Measurements from ENCODE around the gene RIPOR3.
"Not testable (repeated sequence)": the region's sequence is repeated elsewhere in the genome, so short reads cannot be mapped to it uniquely, and the experiment has no call there.

Gene RIPOR3

DNA sequence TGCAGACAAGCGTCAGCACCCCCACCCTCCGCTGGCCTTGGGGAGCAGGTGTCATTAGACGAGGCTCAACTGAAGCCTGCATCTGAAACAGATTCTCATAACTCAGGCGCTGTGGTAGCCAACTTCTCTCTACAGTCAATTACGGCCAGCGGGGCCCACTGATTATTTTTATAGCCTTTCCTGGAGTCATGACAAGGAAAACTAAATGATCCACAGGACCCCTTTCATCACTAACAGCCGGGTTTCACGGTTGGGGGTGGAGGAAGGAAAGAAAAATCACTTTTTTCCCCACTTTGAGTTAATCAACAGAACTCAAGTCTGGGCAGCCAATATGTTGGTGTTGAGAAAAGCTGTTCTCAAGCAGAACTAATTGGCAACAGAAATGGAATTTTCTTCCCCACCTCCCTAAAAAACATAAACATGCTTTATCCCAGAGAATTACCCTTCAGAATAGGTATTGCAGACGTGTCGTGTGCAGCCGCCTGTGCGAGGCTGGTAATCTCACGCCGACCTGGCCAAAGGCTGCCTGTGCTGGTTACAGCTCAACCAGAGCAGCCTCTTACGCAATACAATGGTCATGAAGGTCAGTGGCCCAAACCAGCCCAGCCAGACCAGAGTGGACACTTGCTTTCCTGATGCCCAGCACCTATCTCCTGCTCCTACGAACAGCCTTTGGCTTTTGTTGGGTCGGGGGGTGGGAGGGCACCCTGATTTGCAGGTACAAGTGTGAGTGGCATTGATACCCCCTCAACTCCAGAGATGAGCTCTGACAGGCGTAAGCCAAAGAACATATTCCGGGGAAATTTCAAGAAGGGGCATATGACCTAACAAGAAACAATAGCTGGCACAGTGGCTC lies 11.0 kb downstream of the RIPOR3 start:
- no peak for DNase-seq (ENCODE audit: low spot score)

GRCh38 chr20:50679753-50680104 lies 11.6 kb downstream of the RIPOR3 start:
- DNase-seq (ENCODE audit: low spot score), result no peak

DNA sequence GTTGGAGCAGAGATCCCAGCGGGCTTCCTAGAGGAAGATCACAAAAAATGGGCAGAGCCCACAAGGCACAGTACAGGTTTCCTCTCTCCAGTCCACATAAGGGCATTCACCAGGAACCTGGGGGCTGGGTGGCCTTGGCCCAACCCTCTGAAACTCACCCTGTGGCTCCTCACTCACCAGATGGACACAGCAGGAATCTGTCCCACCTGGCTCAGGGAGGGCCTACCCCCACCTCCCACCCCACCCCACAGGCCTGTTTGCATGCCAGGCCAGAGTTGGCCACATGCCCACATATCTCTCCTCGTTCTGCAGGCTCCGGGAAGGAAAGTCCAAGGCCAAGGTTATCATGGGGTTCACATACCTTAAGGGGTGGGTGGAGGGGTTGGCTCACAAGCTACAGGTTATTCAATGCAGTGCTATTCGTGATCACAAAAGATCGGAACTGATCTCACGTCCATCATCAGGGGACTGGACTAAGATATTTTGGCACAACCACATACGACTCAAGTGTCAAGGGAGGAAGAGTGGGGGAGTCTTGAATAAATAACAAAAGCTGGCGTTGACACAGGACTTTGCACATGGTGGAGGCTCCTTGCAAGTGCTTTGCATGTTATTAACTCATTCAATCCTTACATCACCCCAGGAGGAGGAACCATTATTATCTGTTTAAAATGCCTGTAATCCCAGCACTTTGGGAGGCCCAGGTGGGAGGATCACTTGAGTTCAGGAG lies 13.0 kb downstream of the RIPOR3 start:
- no peak for DNase-seq (ENCODE audit: low spot score)

- no peak for DNase-seq (ENCODE audit: low spot score)
These were observed 14.5 kb downstream of the RIPOR3 start for GRCh38 chr20:50676858-50677257.

GRCh38 chr20:50676377-50676731 lies 15.0 kb downstream of the RIPOR3 start:
- DNase-seq (ENCODE audit: low spot score), result not testable (repeated sequence)

DNA sequence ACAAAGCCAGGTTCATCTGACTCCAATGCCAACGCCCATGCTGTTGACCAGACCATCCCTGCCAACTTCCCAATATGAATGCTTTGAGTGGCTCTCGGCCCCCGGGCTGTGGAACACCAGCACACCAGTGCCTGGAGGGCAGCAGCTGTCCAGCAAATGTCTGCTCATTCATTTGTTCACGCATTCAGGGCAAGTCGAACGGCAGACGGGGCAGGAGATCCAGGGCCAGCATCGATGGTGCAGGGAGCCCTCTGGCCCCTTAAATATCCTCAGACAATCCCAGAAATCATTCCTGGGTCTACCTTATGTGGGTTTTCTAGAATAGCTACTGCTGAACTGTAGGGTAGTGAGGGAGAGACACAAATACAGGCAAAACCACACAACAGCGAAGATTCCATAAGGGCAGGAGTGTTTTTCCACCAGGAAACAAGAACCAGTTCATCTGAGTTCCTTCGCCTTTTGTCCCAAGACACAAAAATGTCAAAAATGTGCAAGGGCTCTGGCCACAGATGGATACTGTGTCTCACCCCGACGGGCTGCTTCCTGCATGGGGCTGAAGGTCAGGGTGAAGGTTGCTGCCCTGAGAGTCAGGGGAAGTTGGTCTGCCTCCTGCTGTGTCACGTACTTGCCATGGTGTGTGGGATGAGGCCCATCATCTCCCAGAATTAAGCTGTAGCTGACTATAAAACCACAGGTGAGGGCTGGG lies 15.5 kb downstream of the RIPOR3 start:
- DNase-seq (ENCODE audit: low spot score), result no peak

- no peak for DNase-seq (ENCODE audit: low spot score)
These were observed 17.1 kb downstream of the RIPOR3 start for GRCh38 chr20:50674138-50674825.

DNA sequence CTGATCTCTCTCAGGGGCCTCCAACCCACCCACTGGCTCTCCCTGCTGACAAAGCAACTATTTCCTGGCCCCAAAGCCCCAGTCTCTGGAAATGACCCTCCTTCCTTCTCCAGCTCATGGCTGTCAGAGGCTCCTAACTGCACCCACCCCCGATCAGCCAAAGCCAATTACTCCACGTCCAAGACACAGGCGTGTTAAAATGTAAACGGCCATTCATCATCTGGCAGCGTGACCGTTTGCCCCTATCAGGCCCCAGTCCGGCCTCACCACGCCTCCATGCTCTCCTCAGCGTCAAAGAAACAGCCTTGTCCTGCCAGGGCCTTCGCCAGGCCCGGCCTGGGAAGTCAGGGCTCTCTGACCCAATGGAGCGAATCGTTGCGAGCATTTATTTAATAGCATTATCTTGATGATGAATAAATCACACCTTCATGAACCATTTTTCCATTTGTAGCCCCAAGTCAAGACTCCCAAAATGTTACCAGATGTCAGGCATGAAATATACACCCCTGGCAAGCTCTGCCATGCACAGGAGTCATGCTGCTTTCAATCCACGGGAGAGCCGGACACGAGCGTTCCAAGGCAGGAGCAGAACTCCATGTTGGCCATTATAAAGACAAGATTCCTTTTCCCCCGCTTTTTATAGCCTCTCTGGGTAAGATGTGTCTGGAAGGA lies 17.7 kb downstream of the RIPOR3 start:
- no peak for DNase-seq (ENCODE audit: low spot score)

DNA sequence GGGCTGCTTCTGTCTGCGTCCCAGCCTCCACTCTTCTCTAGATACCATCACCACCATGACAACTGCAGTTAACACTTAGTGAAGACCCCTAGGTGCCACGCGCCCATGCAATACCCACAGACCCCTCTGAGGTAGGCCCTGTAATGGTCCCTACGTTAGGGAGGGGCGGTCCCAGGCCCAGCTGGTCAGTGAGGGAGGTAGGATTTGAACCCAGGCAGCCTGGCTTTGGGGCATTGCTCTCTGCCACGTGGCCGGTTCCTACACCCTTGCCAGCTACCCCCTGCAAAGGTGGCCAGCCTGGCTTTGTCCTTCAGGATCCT lies 18.2 kb downstream of the RIPOR3 start:
- DNase-seq (ENCODE audit: low spot score), result no peak

DNA sequence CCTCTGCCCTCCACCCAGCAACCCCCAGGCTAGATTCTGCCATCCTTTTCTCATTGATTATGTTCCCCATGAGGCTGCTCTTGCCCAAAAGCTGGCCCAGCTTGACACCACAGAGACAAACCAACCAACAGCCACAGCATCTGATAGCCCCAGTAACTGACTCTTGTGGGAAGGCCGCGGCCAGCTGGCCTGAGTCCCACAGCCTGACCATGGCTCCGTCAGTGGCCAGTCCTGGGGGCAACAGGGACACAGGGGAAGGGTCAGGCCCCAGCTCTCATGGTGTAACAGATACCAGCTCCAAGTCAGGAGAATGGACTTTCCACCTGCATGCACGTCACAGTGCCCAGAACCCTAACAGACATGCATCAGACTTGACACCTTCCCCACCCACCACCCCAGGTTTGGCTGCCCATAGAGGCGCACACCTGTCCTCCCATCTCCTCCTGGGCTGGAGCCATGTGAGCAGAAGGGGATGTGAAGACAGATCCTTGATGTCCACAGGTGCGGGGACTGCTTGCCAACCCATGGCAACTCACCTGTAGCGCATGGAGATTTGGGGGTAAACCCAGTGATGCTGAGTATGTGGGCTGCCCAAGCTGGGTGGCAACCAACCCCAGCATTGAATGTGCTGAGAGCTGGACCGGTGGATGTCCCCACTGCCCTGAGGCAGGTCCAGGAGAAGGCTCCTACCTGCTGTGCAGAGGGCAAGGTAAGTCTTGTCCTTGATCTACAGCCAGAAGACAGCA lies 18.8 kb downstream of the RIPOR3 start:
- DNase-seq (ENCODE audit: low spot score), result no peak

DNA sequence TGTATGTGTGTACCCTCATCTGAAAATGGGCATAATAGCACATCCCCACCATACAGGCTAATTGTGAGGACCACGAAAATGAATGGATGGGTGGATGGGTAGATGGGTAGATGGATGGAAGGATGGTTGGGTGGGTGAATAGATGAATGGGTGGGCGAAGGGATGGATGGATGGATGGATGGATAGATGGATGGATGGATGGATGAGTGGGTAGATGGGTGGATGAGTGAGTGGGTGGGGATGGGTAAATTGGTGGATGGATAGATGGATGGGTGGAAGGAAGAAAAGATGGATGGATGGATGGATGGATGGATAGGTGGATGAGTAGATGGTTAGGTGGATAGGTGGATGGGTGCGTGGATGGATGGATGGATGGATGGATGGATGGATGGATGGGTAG lies 19.7 kb downstream of the RIPOR3 start:
- no peak for DNase-seq (ENCODE audit: low spot score)

GRCh38 chr20:50671010-50671409 lies 20.3 kb downstream of the RIPOR3 start:
- not testable (repeated sequence) for DNase-seq (ENCODE audit: low spot score)

GRCh38 chr20:50670126-50670862 lies 21.0 kb downstream of the RIPOR3 start:
- DNase-seq (ENCODE audit: low spot score), result no peak

- DNase-seq (ENCODE audit: low spot score), result no peak
These were observed 22.5 kb downstream of the RIPOR3 start for GRCh38 chr20:50668798-50669197.

DNA sequence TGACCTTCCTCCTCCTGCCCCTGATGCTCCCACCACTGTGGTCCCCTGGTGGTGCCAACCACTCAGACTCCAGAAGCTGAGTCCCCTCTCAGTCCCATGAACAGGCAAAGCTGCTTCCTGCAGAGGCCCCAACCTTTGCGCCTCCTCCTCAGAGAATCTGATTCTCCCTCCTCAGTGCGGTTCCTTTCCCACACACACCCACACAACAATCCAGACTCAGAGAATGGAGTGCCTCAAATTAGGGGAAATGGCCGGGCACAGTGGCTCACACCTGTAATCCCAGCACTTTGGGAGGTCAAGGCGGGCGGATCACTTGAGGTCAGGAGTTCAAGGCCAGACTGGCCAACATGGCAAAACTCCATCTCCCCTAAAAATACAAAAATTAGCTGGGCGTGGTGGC lies 23.0 kb downstream of the RIPOR3 start:
- DNase-seq (ENCODE audit: low spot score), result no peak

DNA sequence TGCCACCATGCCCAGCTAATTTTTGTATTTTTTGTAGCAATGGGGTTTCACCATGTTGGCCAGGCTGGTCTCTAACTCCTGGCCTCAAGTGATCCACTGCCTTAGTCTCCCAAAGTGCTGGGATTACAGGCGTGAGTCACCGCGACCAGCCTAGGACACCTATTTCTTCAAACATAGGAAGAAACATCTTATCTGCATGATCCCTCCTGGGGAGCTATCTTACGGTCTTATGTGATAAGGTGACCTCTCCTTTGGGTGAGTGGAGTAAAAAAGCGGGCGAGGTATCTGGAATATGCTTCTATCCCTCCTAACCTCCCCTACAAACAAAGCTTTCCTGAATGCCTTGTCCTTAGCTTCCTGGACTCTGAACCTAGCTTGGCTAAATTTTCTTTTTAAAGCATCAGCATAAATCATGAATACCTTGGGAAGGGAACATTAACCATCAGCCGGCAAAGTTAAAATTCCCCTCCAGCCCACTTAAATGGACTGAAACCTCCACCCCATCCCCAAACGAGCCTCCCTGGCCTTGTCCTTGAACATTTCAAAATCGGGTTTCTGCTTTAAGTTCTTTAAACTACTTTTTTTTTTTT lies 24.5 kb downstream of the RIPOR3 start:
- DNase-seq (ENCODE audit: low spot score), result no peak

- DNase-seq (ENCODE audit: low spot score), result no peak
These were observed 27.1 kb downstream of the RIPOR3 start for GRCh38 chr20:50664254-50664653.

DNA sequence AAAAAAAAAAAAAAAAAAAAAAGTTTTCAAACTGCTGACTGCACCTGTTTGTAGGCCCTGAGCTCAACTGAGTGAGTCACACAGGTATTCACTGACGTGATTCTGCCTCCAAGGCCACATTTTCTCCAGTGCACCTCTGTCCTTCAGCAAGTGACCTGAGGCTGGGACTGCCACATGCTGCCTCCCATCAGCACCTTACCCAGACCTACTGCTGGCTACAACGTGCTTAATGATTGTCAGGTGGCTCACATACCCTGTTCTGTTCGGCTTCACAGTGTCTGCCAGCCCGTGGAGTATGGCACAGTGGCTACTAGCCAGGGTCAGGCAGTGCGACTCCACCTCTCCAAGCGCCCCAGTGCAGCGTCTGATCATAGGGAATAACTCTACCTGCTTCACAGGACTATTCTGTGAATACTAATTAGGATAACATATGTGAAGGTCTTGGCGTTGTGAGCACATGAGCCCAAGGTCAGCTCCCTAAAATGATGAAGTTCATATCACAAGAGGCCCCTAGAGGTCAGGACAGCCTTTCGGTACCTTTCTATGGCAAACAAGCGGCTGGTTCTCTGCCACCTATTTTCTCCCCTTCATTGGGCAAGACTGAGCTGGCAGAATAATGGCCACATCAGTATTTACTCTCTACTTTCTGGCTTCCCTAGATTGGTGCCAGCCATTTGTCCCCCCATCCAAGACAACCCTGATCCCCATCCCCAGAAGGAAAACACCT lies 28.1 kb downstream of the RIPOR3 start:
- no peak for DNase-seq (ENCODE audit: low spot score)

DNA sequence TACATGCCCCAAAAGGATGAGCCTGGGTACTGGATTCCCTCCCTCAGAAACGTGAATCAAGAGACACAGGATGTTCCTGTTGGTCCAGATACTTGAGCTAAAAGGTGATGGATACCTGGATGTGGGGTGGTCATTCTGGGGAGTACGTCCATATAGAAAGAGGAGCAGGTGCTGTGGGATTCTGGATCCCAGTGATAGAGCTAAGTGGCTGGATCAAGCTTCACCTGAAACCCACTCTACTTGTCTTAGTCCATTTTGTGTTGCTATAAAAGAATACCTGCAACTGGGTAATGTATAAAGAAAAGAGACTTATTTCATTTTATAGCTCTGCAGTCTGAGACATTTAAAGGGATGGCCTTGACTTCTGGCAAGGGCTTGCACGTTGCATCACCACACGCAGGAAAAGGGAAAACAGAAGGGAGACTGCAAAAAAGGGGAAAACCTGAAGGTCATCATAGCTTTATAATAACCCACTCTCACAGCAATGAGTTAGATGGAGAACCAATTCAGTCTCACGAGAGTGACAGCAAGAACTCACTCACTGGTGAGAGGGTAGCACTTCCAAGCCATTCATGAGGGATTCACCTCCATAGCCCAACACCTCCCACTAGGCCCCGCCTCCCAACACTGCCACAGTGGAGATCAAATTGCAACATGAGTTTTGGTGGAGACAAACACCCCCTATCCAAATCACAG lies 31.2 kb downstream of the RIPOR3 start:
- DNase-seq (ENCODE audit: low spot score), result no peak
